Panc1 (cell line): ENCODE data around the gene AIRE. TPM values are rescaled to one million over a fixed set of nuclear protein-coding genes. Genes with fewer than 3 reads are reported as not detected.

ENCODE experiments used
- ATAC-seq: fragments of 200-7000 bp; cut with Tn5 transposase; 2 replicates; pipeline ENCODE4 v1.9.1; 2020; ENCODE audit warnings: mild to moderate bottlenecking, moderate library complexity
- BruUV-seq: library from RNA; stranded (reverse); fragments of 400-500 nt; replicated peaks from 2 replicates; lab custom pipeline; 2021; lab: Mats Ljungman, UMichigan
- CTCF ChIA-PET: fragments of 300-600 bp; sonication (Branson Sonifier 250); formaldehyde crosslinking; loops from one replicate; lab custom pipeline; 2022; ENCODE audit warnings: antibody characterized with exemption; lab: Charles Lee
- POLR2A ChIA-PET: fragments of 300-600 bp; sonication (Branson Sonifier 250); formaldehyde crosslinking; loops from one replicate; lab custom pipeline; 2022; ENCODE audit warnings: antibody characterized with exemption; lab: Charles Lee
- DNase-seq: peaks from one replicate; pipeline ENCODE4 v3.0.0-alpha.2; 2010; ENCODE audit warnings: low read depth, low spot score
- H3K27ac ChIP-seq: 2 replicates; pipeline ENCODE4 v1.5.1; 2011; ENCODE audit warnings: mild to moderate bottlenecking, low read length, inconsistent platforms
- H3K27me3 ChIP-seq: fragments of 200-500 bp; sonication (Bioruptor generic); 2 replicates; pipeline ENCODE4 v1.6.0; 2014; ENCODE audit warnings: low read length, inconsistent platforms; ENCODE audit not compliant: control insufficient read depth, insufficient read depth
- H3K36me3 ChIP-seq: fragments of 200-500 bp; sonication (Bioruptor generic); 2 replicates; pipeline ENCODE4 v1.5.1; 2014; ENCODE audit warnings: inconsistent platforms, mild to moderate bottlenecking, low read length, moderate library complexity; ENCODE audit not compliant: control insufficient read depth, insufficient read depth
- H3K4me1 ChIP-seq: 2 replicates; pipeline ENCODE4 v1.5.1; 2011; ENCODE audit warnings: inconsistent platforms, mild to moderate bottlenecking, low read length, moderate library complexity; ENCODE audit not compliant: control insufficient read depth, insufficient read depth
- H3K4me3 ChIP-seq, 2 experiments: 2 replicates each; pipeline ENCODE4 v1.5.1; 2011 to 2012; ENCODE audit warnings: low read depth in 2 of 2, low read length in 2 of 2, mild to moderate bottlenecking in 2 of 2, inconsistent platforms in 1 of 2, moderate library complexity in 1 of 2
- H3K9me3 ChIP-seq: fragments of 200-500 bp; sonication (Bioruptor generic); 2 replicates; pipeline ENCODE4 v1.5.1; 2014; ENCODE audit warnings: low read depth, mild to moderate bottlenecking, inconsistent platforms, low read length, moderate library complexity; ENCODE audit not compliant: control insufficient read depth, insufficient read depth
- CTCF ChIP-seq: fragments of 450-650 bp; IDR thresholded peaks from 2 replicates; pipeline ENCODE4 v1.5.1; 2017; ENCODE audit warnings: mild to moderate bottlenecking
- POLR2AphosphoS5 ChIP-seq: IDR thresholded peaks from 2 replicates; pipeline ENCODE4 v1.6.1; 2012; ENCODE audit warnings: mild to moderate bottlenecking, low read depth, low read length, moderate library complexity
- REST ChIP-seq, 2 experiments: IDR thresholded peaks; 2 replicates each; pipeline ENCODE4 v1.6.1; 2011 to 2012; ENCODE audit warnings: low read depth in 2 of 2, control low read depth in 1 of 2, low read length in 1 of 2, mild to moderate bottlenecking in 1 of 2, moderate library complexity in 1 of 2; ENCODE audit not compliant: insufficient read depth in 1 of 2
- SIN3A ChIP-seq: IDR thresholded peaks from 2 replicates; pipeline ENCODE4 v1.6.1; 2012; ENCODE audit warnings: low read depth, mild to moderate bottlenecking, low read length, moderate library complexity, borderline replicate concordance; ENCODE audit not compliant: insufficient read depth
- TCF7L2 ChIP-seq: IDR thresholded peaks from 2 replicates; pipeline ENCODE4 v1.6.1; 2011; ENCODE audit warnings: mild to moderate bottlenecking, low read depth, low read length, inconsistent platforms
- in situ Hi-C: cut with HindIII; loops from 2 replicates; pipeline ENCODE4 v1.10.0; 2016; ENCODE audit warnings: low sequenced_read_pairs, low pct_unique_long_range_greater_than_20kb
- intact Hi-C: fragments of 100-400 bp; cut with micrococcal nuclease; formaldehyde crosslinking; loops from one replicate; pipeline ENCODE4 v1.10.0; 2022; ENCODE audit not compliant: unreplicated experiment
- total RNA-seq: library from RNA; stranded (reverse); gene quantifications from one replicate; pipeline ENCODE4 v1.2.1, GENCODE V29; 2021; ENCODE audit not compliant: unreplicated experiment

Gene AIRE
- total RNA-seq, 1 experiment from 2014 or later: not detected

GRCh38 chr21:44286086-44286715 is 525 bp downstream of the AIRE start:
- Histone ChIP-seq H3K27me3 (no peaks in the 10 kb centered on the region), H3K4me3 (no peak overlapping the region), H3K4me1 (no peaks in the 10 kb centered on the region; the same call in 1 of the 2 replicates), H3K27ac (no peak overlapping the region), H3K36me3 (no peaks in the 10 kb centered on the region), H3K9me3 (no peaks in the 10 kb centered on the region)
- CTCF ChIA-PET: no interaction called here
- no peak for DNase-seq
- POLR2A ChIA-PET: no interaction called here
- TF ChIP-seq REST (IDR thresholded peaks at IDR 0.05; ENCODE audit: insufficient read depth in 1 of 2, low read depth in 2 of 2, low read length in 1 of 2) (no peak), POLR2AphosphoS5 (no peak), TCF7L2 (no peak), SIN3A (no peak), CTCF (no peak)
- in situ Hi-C loops: no loop called here
- BruUV-seq: no TSS peak
- intact Hi-C loops: no loop called here
- ATAC-seq: no peak

- H3K4me1 ChIP-seq: no peaks in the 10 kb centered on the region; the same call in 1 of the 2 replicates
- POLR2A ChIA-PET: no interaction called here
- H3K4me3 ChIP-seq: no peak overlapping the region
- H3K9me3 ChIP-seq: no peaks in the 10 kb centered on the region
- no peak for DNase-seq
- no TSS peak for BruUV-seq
- H3K27ac ChIP-seq: no peak overlapping the region
- H3K27me3 ChIP-seq: no peaks in the 10 kb centered on the region
- ATAC-seq: no peak
- intact Hi-C loops (no loop called here), in situ Hi-C loops (no loop called here)
- H3K36me3 ChIP-seq: no peaks in the 10 kb centered on the region
- CTCF ChIA-PET: no interaction called here
- TF ChIP-seq REST (IDR thresholded peaks at IDR 0.05; ENCODE audit: insufficient read depth in 1 of 2, low read depth in 2 of 2, low read length in 1 of 2): no peak
- no peak for TF ChIP-seq POLR2AphosphoS5
- TF ChIP-seq TCF7L2: no peak
- no peak for TF ChIP-seq CTCF
- TF ChIP-seq SIN3A: no peak
Observed at GRCh38 chr21:44286716-44287632, 1.3 kb downstream of the AIRE start.
